ENCODE results near the gene NEMP1. TPM values are rescaled to one million over a fixed set of nuclear protein-coding genes. Genes with fewer than 3 reads are reported as not detected.

Gene NEMP1
- total RNA-seq, 1 donor from 2014 or later = 32.0 TPM

Other genes with a start within 250 kb of the NEMP1 start
- 0.22 and 0.26 TPM in 2 replicates for gene SDR9C7, start 144.4 kb downstream of the NEMP1 start, total RNA-seq (ENCODE audit: low replicate concordance)
- 0.43 and 0.68 TPM in 2 replicates for gene RDH16, start 121.2 kb downstream of the NEMP1 start, total RNA-seq (ENCODE audit: low replicate concordance)
- 13.2 and 18.1 TPM in 2 replicates for gene ZBTB39, start 72.2 kb downstream of the NEMP1 start, total RNA-seq (ENCODE audit: low replicate concordance)
- gene TAC3, start 62.3 kb downstream of the NEMP1 start, total RNA-seq (ENCODE audit: low replicate concordance) = 2.9 and 3.1 TPM in 2 replicates
- 4.3 and 19.4 TPM in 2 replicates for gene MYO1A, start 28.7 kb downstream of the NEMP1 start, total RNA-seq (ENCODE audit: low replicate concordance)
- 48.3 and 49.7 TPM in 2 replicates for gene NAB2, start 10.3 kb upstream of the NEMP1 start, total RNA-seq (ENCODE audit: low replicate concordance)
- 83.4 and 167 TPM in 2 replicates for gene STAT6, start 32.6 kb upstream of the NEMP1 start, total RNA-seq (ENCODE audit: low replicate concordance)
- gene LRP1, start 49.7 kb upstream of the NEMP1 start, total RNA-seq (ENCODE audit: low replicate concordance) = 96.4 and 138 TPM in 2 replicates
- gene LRP1-AS, start 68.8 kb upstream of the NEMP1 start, total RNA-seq (ENCODE audit: low replicate concordance) = not detected in 2 replicates
- gene NXPH4, start 138.0 kb upstream of the NEMP1 start, total RNA-seq (ENCODE audit: low replicate concordance) = 15.1 and 45.5 TPM in 2 replicates
- 108 and 131 TPM in 2 replicates for gene SHMT2, start 150.9 kb upstream of the NEMP1 start, total RNA-seq (ENCODE audit: low replicate concordance)
- 1.6 and 4.8 TPM in 2 replicates for gene STAC3, start 172.4 kb upstream of the NEMP1 start, total RNA-seq (ENCODE audit: low replicate concordance)

All from type B pancreatic cell (in vitro differentiated cells).